GM19324 (cell line): ENCODE results near the gene CPA1.

Experiments used
- ATAC-seq: cut with Tn5 transposase; IDR thresholded peaks from one replicate; pipeline ENCODE4 v1.9.1; 2021; ENCODE audit warnings: mild to moderate bottlenecking, moderate library complexity; ENCODE audit not compliant: unreplicated experiment, low FRiP score

The CPA1 gene

GRCh38 chr7:130379921-130380860 lies at the start of gene CPA1:
Gene CPA1, plus strand, starts transcription at chr7:130380494. Its CDS starts 27 bp downstream, at chr7:130380521.
- no peak for ATAC-seq

- no peak for ATAC-seq
Observed at GRCh38 chr7:130332259-130333053, 47.8 kb upstream of the CPA1 start.

GRCh38 chr7:130333832-130334231 lies 46.5 kb upstream of the CPA1 start:
- no peak for ATAC-seq

GRCh38 chr7:130334274-130334673 lies 46.0 kb upstream of the CPA1 start:
- ATAC-seq, result no peak

GRCh38 chr7:130337410-130337971 lies 42.8 kb upstream of the CPA1 start:
- no peak for ATAC-seq

- ATAC-seq, result no peak
Observed at GRCh38 chr7:130338233-130338632, 42.1 kb upstream of the CPA1 start.

- ATAC-seq, result no peak
Observed at GRCh38 chr7:130341882-130342281, 38.4 kb upstream of the CPA1 start.

- no peak for ATAC-seq
Observed at GRCh38 chr7:130342701-130343380, 37.5 kb upstream of the CPA1 start.

- no peak for ATAC-seq
Observed at GRCh38 chr7:130344271-130344866, 35.9 kb upstream of the CPA1 start, which contains the start of gene CPA5. Gene CPA5, plus strand, starts transcription at chr7:130344816. Its CDS starts 1,670 bp downstream, at chr7:130346486.

DNA sequence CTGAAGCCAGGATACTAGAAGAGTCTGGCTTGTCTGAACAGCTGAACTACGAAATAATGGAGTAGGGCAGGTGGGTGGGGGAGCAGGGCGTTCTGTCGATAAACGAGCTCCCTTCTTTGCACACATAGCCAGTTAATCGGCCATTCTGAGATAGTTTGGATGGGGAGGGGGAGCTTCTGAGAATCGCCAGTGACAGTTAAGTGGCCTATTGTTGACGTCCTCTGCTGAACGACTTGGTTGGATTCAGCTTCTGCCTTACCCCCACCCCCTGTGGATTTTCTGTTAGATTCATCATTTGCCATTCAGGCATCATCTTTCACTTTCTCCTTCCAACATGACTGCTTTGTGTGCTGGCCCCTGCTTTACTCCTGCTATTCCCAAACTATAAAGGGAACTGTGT lies 35.2 kb upstream of the CPA1 start:
- ATAC-seq, result no peak

DNA sequence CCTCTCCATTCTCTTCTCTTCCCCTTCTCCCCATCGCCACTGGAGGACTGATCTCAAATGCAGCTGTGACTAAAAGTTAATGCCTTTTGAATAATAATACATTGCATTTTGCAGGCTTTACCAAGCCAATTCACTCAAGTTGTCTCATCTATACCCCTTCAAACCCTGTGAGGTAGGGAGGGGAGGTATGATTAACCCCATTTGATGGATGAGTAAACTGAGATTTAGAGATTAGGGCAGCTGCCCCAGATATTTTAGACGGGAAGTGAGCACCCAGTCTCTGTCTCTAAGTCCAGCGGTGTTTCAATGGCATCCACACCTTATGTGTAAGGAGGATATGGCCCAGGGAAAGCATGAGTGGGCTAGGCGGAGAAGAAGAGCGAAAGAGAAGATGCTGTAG lies 34.6 kb upstream of the CPA1 start:
- ATAC-seq, result no peak

DNA sequence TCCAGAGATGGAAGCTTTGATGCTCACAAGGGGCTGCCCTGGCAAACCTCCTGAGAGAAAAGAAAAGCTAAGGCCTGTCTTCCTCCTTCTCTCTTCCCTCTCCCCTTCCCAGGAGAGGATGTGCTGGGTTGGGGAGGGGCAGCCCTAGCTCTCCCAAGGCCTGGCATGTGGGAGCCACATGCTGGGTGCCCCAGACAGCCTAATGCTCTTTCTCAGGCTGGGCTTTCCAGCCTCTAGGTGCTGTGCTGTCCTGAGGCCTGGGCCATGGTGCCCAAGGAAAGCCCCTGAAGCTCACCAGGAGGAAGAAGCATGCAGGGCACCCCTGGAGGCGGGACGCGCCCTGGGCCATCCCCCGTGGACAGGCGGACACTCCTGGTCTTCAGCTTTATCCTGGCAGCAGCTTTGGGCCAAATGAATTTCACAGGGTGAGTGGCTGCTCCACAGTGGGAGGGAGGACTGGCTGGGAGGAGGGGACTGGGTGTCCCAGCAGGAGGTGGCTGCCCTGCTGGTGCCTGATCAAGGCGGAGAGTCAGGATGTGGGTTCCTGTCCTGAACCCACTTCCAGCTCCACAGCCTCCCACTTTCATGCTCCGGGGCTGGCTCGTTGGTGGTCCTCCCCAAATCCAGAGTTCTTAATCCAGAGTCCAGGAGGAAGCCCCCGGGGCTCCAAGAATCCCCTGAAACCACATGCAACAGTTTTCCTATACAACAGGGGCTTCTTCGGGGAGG lies 34.0 kb upstream of the CPA1 start:
- no peak for ATAC-seq

- ATAC-seq, result no peak
Observed at GRCh38 chr7:130346941-130347340, 33.4 kb upstream of the CPA1 start.

DNA sequence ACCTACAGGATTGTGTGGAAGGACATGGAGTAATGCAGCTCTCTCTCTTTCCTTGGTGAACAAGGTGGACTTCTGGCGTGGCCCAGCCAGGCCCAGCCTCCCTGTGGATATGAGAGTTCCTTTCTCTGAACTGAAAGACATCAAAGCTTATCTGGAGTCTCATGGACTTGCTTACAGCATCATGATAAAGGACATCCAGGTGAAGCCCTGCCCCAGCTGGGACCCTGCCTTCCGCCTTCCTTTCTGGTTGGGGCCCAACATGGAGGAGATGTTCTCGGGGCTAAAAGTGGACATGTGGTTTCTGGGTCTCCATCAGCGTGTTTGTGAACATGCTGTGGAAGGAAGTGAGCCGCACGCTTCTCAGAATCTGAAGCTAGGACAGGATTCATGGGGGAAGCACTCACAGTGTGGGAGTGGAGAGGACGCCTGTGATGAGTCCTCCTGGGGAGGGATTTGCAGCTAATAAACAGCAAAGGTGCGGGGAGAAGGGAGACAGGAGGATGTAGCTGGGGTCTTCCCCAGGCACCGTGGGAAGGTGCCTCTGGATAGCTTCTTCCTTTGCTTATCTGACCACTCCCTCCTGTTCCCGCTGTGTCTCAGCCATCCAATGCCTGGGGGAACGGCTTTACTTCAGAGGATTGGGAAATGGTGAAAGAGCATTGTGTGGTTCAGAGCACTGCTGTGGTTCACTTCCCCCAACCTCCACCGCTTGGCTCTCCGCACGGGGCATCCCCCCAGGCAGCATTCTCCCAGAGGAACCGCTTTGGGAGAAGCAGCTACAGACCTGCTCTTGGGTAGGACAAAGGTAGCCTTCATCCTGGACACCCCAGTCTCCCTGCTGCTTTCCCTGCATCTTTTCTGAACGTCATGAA lies 30.1 kb upstream of the CPA1 start:
- no peak for ATAC-seq

- ATAC-seq, result no peak
Observed at GRCh38 chr7:130350945-130351790, 29.1 kb upstream of the CPA1 start.

DNA sequence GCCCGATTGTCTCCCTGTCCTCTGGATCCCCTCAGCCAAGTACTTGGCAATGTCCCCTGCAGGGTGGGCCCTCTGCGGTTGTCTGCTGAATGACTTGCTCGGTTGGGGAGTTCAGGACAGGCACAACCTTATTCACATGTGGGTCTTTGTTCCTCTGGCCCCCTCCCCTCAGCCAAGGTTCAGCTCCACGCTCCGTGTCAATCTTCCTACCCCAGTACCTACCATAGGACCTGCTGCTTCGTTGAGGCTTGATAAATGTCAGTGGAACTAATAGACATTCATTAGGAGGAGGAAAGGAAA lies 28.6 kb upstream of the CPA1 start:
- ATAC-seq, result no peak

DNA sequence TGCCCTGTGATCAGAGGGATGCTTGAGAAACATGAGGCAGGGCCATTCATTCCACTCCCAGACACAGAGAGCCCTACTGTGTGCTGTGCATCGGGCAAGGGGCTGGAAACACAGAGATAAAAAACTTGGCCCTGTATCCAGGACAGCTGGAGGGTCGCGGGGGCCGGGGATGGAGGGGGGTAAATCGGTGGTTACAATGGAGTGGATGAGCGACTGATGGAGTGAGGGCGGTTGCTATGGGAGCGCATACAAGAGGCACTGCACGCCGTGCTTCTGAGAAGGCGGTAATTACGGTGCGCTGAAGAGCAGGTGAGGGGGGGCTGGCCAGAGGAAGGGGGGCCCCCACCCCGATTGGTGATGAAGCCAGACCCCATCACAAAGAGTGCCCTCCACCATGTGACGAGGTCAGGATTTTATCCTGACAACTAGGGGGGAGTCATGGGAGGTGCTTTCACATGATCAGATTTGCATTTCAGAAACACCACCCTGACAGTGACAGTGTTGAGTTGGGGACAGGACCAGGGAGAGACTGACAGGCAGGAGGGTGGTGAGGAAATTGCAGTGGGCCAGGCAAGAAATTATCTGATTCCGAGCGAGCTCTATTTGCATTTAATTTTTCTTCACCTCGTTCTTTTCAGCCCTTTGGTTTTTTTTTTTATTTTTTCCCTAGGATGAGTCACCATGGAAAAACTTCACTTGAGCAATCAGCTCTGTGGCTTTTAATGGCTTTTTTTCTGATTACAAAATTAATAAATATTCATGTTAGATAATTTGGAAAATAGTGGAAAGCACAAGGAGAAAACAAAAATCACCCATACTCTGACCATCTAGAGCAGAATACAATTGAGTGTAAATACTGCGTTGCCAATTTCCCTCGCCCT lies 27.9 kb upstream of the CPA1 start:
- ATAC-seq, result no peak
